T47D (cell line): ENCODE data around the gene PAAF1.
"Not testable (repeated sequence)": the region's sequence is repeated elsewhere in the genome, so short reads cannot be mapped to it uniquely, and the experiment has no call there.

ENCODE experiments used
- DNase-seq, 2 experiments: peaks; one replicate each; pipeline versions ENCODE4 v3.0.0 to v3.0.0-alpha.2; 2011 to 2012; ENCODE audit warnings: low read depth in 1 of 2, low spot score in 1 of 2
- JUND ChIP-seq: IDR thresholded peaks from 2 replicates; pipeline ENCODE4 v1.6.1; 2012; ENCODE audit warnings: low read depth
- in situ Hi-C: cut with HindIII; loops from 2 replicates; pipeline ENCODE4 v1.10.0; 2016; ENCODE audit warnings: low sequenced_read_pairs, low pct_unique_long_range_greater_than_20kb

PAAF1 gene

GRCh38 chr11:73866095-73866579, 10.7 kb upstream of the PAAF1 start:
- no peak for TF ChIP-seq JUND
- in situ Hi-C loops, result no loop called here
- no peak for DNase-seq

GRCh38 chr11:73866586-73866996, 10.2 kb upstream of the PAAF1 start:
- in situ Hi-C loops, result no loop called here
- no peak for TF ChIP-seq JUND
- DNase-seq, result no peak

- in situ Hi-C loops, result no loop called here
- TF ChIP-seq JUND, result no peak
- no peak for DNase-seq
These were observed 7.4 kb upstream of the PAAF1 start for GRCh38 chr11:73869332-73869949.

- no peak for TF ChIP-seq JUND
- in situ Hi-C loops, result no loop called here
- DNase-seq, result no peak
These were observed 6.5 kb upstream of the PAAF1 start for GRCh38 chr11:73870261-73870660.

- in situ Hi-C loops, result no loop called here
These were observed 3.9 kb upstream of the PAAF1 start for GRCh38 chr11:73872749-73873357.

GRCh38 chr11:73875380-73875779, 1.4 kb upstream of the PAAF1 start:
- no peak for DNase-seq
- TF ChIP-seq JUND, result no peak
- in situ Hi-C loops, result no loop called here

More at GRCh38 chr11:73872749-73873357, 3.9 kb upstream of the PAAF1 start:
- TF ChIP-seq JUND, result no peak
- DNase-seq, result no peak

- no peak for TF ChIP-seq JUND
- no peak for DNase-seq
- in situ Hi-C loops, result no loop called here
These were observed 959 bp upstream of the PAAF1 start for GRCh38 chr11:73875840-73876239.

- TF ChIP-seq JUND, result no peak
- in situ Hi-C loops, result no loop called here
- DNase-seq, result no peak
These were observed 2.0 kb downstream of the PAAF1 start for GRCh38 chr11:73878771-73879170.

GRCh38 chr11:73880449-73880848, 3.6 kb downstream of the PAAF1 start:
- in situ Hi-C loops, result not testable (repeated sequence)

GRCh38 chr11:73883856-73884255, 7.1 kb downstream of the PAAF1 start:
- TF ChIP-seq JUND, result no peak
- no peak for DNase-seq
- in situ Hi-C loops, result no loop called here

More at GRCh38 chr11:73880449-73880848, 3.6 kb downstream of the PAAF1 start:
- not testable (repeated sequence) for DNase-seq

- no peak for TF ChIP-seq JUND
- in situ Hi-C loops, result no loop called here
- DNase-seq, result no peak
These were observed 11.4 kb downstream of the PAAF1 start for GRCh38 chr11:73888244-73888643.

- in situ Hi-C loops, result no loop called here
- no peak for TF ChIP-seq JUND
- DNase-seq, result no peak
These were observed 12.2 kb downstream of the PAAF1 start for GRCh38 chr11:73889019-73889418.

- DNase-seq, result no peak
- in situ Hi-C loops, result no loop called here
- TF ChIP-seq JUND, result no peak
These were observed 12.7 kb downstream of the PAAF1 start for GRCh38 chr11:73889536-73889935.

GRCh38 chr11:73893041-73893440, 16.2 kb downstream of the PAAF1 start:
- in situ Hi-C loops, result no loop called here
- no peak for DNase-seq
- no peak for TF ChIP-seq JUND
